GM21528 (cell line): ENCODE results near the gene EOGT.

Experiments used
- ATAC-seq: cut with Tn5 transposase; IDR thresholded peaks from one replicate; pipeline ENCODE4 v1.9.1; 2021; ENCODE audit warnings: mild to moderate bottlenecking, moderate library complexity; ENCODE audit not compliant: unreplicated experiment, low FRiP score

Gene EOGT

DNA sequence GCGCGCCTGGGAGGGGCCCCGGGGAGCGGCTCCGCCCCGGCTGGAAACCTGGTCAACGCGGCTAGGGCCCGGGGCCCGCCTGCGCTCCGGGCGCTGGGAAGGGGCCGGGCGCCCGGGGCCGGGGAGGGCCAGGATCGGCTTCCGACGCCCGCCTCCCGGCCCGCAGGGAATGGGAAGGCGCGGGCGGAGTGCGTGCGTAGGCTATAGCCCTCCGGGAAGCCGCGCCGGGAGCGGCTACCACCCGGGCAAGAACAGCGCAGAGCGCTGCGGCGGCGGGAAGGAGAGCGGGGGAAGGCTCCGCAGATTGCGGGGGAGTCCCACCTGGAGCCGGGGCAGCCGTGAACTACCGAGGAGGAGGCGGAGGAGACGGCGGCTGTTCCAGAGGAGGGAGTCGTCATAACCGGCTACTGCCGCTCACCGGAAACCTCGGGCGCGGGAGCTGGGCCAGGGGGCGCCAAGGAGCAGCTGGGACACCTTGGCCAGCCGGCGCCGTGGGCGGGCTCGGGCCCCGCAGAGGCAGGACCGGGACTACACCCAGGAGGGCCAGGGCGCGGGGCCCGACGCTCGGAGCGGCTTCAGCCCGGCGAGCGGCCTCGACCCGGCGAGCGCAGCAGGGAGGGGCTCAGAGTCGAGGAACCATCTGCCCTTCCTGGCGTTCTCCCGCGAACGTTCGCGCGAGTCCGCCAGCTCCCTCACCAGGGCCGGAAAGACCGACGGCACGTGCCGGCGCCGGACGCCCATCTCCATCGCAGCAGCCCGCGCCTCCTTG lies at the start of gene EOGT:
TSS of gene EOGT (minus strand) at position 432 of the 769 bp plus-strand sequence. CDS start 3,838 bp downstream, outside the sequence.
- peak; percentile 89 for ATAC-seq

GRCh38 chr3:69059688-69060087 lies 46.2 kb upstream of the EOGT start:
- no peak for ATAC-seq

DNA sequence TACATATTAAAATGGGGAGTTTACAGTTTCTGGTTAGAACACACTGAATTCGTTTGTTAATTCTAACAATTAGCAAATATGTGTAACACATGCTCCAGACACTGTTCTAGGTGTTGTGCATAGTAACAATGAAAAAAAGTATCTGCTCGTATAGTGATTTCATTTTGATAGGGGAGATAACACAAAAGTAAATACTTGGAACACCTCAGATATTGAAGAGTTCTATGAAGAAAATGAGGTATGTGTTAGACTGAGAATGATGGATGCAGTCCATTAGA lies 45.4 kb upstream of the EOGT start:
- no peak for ATAC-seq

GRCh38 chr3:69058180-69058946 lies 44.9 kb upstream of the EOGT start:
- peak; percentile 97 for ATAC-seq

DNA sequence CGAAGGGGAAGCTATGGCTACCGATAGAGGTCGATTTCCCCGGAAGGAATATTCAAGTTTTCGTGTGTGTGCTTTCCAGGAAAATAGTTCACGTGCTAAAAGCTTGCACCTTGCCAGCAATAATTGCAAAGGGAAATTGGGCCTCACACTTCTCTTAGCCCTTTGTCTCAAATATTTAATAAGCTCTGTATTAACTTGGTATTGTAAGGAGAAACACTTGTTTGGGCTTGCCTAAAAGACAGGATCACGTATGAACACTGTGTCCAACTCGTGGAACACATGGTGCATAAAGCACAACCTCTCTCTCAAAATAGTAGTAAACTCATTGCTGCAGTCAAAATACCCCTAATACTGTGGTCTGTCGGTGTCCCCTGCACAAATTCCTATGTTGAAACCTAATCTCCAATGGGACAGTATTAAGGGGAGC lies 39.0 kb upstream of the EOGT start:
- ATAC-seq = peak; percentile 7

- ATAC-seq = peak; percentile 96
Observed at GRCh38 chr3:69051756-69052471, 38.4 kb upstream of the EOGT start, which contains the start of gene TMF1. Gene TMF1, minus strand, starts transcription at chr3:69052333. Its CDS starts 247 bp downstream, at chr3:69052086.

- no peak for ATAC-seq
Observed at GRCh38 chr3:69048990-69049389, 35.5 kb upstream of the EOGT start.

GRCh38 chr3:69044608-69045007 lies 31.1 kb upstream of the EOGT start:
- ATAC-seq = no peak

GRCh38 chr3:69033470-69033869 lies 20.0 kb upstream of the EOGT start:
- ATAC-seq = no peak

DNA sequence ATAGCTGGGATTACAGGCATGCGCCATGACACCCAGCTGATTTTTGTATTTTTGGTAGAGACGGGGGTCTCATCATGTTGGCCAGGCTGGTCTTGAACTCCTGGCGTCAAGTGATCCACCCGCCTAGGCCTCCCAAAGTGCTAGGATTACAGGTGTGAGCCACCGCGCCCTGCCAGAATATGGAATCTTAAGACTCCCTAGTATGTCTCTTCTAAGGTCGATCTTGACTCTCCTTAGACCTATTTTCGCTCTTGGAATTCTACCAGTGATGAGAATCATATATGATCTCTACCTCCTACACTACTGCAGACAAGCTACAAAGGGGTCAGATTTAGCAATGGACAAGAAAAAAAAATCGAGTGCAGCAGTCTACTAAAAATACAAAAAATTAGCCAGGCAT lies 19.3 kb upstream of the EOGT start:
- ATAC-seq = no peak

DNA sequence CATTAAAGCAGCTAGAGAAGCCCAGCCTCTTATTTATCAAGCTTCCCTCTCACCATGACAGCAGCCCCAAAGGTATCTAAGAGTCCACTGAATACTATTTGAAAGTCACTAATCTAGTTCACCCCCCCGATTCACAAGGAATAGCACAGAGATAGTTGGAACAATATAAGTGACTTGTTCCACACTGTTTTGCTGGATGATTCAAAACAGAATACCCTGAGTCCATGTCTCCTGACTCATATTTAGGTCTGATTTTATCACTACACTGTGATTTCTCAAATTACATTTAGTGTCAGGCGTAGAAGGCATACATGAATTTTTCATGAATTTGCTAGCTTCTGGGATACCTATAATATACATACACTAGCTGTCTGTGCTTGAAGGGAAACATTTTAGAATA lies 18.7 kb upstream of the EOGT start:
- no peak for ATAC-seq

- ATAC-seq = no peak
Observed at GRCh38 chr3:69031635-69032034, 18.2 kb upstream of the EOGT start.

- ATAC-seq = no peak
Observed at GRCh38 chr3:69020857-69021256, 7.4 kb upstream of the EOGT start.

GRCh38 chr3:69020424-69020823 lies 6.9 kb upstream of the EOGT start:
- no peak for ATAC-seq

GRCh38 chr3:69016901-69017300 lies 3.4 kb upstream of the EOGT start:
- no peak for ATAC-seq

DNA sequence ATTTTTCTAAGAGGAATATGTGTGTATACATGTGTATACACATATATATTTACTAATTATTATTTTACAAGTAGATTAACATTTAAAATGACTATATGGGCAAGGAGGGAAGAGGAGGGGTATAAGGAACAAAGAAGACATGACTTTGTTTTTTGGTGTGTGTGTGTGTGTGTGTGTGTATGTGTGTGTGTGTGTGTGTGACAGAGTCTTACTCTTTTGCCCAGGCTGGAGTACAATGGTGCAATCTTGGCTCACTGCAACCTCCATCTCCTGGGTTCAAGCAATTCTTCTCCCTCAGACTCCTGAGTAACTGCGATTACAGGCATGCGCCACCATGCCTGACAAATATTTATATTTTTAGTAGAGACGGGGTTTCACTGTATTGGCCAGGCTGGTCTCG lies 2.6 kb upstream of the EOGT start:
- no peak for ATAC-seq

DNA sequence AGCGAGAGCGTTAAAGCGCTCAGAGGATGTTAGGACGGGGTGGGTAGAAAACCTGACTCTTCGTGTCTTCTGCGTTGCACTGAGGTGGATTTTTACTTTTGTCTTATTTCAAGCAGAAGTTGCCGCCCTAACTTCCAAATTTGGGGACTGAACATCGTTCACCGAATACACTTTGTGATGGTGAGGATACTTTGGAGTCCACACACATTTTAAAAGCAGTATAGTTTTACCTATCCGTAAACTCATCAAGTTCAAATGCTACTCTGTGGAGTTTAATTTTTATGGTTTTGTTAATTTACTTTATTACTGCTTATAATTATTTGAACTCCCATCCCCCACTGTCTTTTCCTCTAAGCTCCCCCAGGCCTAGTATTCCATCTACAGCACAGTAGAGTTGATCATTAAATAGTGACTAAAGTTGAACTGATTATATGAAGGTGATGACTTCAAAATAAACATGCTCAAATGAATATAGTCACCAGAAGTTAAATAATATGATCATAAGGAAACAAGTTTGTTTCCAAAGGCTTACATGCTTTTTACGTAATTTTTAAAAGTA lies 617 bp upstream of the EOGT start:
- ATAC-seq = no peak

GRCh38 chr3:69012800-69013252 lies 658 bp downstream of the EOGT start:
- ATAC-seq = peak; percentile 55

- no peak for ATAC-seq
Observed at GRCh38 chr3:69012100-69012799, 1.2 kb downstream of the EOGT start.

GRCh38 chr3:69011096-69011730 lies 2.3 kb downstream of the EOGT start:
- no peak for ATAC-seq
